Measurements from ENCODE around the gene COLEC11.

Gene COLEC11

GRCh38 chr2:3679180-3679579 is 84.3 kb downstream of the COLEC11 start:
- TF ChIP-seq, protein P1, sequence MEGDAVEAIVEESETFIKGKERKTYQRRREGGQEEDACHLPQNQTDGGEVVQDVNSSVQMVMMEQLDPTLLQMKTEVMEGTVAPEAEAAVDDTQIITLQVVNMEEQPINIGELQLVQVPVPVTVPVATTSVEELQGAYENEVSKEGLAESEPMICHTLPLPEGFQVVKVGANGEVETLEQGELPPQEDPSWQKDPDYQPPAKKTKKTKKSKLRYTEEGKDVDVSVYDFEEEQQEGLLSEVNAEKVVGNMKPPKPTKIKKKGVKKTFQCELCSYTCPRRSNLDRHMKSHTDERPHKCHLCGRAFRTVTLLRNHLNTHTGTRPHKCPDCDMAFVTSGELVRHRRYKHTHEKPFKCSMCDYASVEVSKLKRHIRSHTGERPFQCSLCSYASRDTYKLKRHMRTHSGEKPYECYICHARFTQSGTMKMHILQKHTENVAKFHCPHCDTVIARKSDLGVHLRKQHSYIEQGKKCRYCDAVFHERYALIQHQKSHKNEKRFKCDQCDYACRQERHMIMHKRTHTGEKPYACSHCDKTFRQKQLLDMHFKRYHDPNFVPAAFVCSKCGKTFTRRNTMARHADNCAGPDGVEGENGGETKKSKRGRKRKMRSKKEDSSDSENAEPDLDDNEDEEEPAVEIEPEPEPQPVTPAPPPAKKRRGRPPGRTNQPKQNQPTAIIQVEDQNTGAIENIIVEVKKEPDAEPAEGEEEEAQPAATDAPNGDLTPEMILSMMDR (IDR thresholded peaks at IDR 0.05; ENCODE audit: low read length, missing control alignments), result no peak
- DNase-seq (ENCODE audit: low read depth), result no peak
- H3K4me3 ChIP-seq (replicated peaks; ENCODE audit: low read depth, low read length), result no peak overlapping the region

- no peak for DNase-seq (ENCODE audit: low read depth)
- TF ChIP-seq, protein P1 (IDR thresholded peaks at IDR 0.05; ENCODE audit: low read length, missing control alignments), result no peak
- no peak overlapping the region for H3K4me3 ChIP-seq (replicated peaks; ENCODE audit: low read depth, low read length)
These were observed 84.9 kb downstream of the COLEC11 start for GRCh38 chr2:3679616-3680393.

DNA sequence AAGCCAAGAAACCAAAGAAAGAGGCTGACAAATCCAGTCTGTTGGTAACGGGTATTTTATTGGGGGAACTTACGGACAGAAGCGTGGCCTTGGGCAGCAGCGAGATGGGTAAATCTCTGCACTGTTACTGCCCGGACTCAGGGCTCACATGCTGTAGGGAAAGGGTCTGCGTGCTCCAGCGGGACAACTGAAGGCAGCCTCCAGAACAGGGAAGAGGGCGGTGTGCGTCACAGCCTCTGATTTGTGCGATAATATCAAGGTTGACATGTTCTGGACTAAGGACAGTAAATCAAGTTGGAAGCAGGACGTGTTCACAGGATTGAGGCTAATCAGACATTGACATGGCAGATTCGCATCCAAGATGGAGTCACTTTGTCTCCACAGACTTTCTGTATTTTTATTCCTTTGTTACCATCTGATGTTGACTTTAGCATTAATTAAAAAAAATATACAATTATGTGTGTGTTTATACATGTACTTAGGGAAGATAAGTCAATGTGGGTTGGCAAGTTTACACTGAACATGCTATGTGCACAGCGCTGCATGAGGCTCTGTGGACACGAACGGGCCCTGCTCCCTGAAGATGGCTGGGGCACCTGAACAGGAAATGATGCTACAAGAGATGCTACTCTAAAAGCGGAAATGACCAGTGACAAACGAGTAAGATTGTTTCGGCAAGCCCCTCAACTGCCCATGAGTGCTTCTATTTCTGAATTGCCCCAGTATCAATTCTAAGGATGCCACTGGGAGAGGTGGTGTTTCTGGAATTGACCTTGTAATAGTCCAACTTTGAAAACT is 85.8 kb downstream of the COLEC11 start:
- DNase-seq (ENCODE audit: low read depth), result no peak
- TF ChIP-seq, protein P1 (IDR thresholded peaks at IDR 0.05; ENCODE audit: low read length, missing control alignments), result no peak

GRCh38 chr2:3681625-3682024 is 86.7 kb downstream of the COLEC11 start:
- H3K4me3 ChIP-seq (replicated peaks; ENCODE audit: low read depth, low read length), result no peak overlapping the region
- no peak for DNase-seq (ENCODE audit: low read depth)
- TF ChIP-seq, protein P1 (IDR thresholded peaks at IDR 0.05; ENCODE audit: low read length, missing control alignments), result no peak

More for the DNA sequence above, 85.8 kb downstream of the COLEC11 start:
- no peak overlapping the region for H3K4me3 ChIP-seq (replicated peaks; ENCODE audit: low read depth, low read length)

DNA sequence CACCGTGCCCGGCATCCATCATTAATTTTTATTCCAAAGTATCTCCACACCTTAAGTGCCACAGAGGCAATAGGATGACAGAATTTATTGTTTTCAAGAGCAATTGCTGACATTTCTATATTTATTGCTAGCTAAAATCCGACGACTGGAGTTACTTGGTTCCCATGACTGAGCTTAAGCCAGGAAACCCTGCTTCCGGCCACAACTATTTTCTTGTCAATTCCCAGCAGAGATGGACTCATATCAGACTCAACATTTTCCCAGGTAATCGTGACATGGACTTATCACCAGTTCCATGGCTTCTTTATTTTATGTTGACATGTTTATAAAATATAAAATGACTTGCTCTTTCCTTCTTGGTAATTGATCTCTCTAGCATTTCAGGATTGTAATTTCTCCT is 87.9 kb downstream of the COLEC11 start:
- DNase-seq (ENCODE audit: low read depth), result no peak
- no peak overlapping the region for H3K4me3 ChIP-seq (replicated peaks; ENCODE audit: low read depth, low read length)
- TF ChIP-seq, protein P1 (IDR thresholded peaks at IDR 0.05; ENCODE audit: low read length, missing control alignments), result no peak

- no peak overlapping the region for H3K4me3 ChIP-seq (replicated peaks; ENCODE audit: low read depth, low read length)
- TF ChIP-seq, protein P1 (IDR thresholded peaks at IDR 0.05; ENCODE audit: low read length, missing control alignments), result no peak
- no peak for DNase-seq (ENCODE audit: low read depth)
These were observed 89.0 kb downstream of the COLEC11 start for GRCh38 chr2:3683748-3684454.
